ENCODE results near the gene WBP1L.
"Not testable (repeated sequence)": the region's sequence is repeated elsewhere in the genome, so short reads cannot be mapped to it uniquely, and the experiment has no call there.

Gene WBP1L

DNA sequence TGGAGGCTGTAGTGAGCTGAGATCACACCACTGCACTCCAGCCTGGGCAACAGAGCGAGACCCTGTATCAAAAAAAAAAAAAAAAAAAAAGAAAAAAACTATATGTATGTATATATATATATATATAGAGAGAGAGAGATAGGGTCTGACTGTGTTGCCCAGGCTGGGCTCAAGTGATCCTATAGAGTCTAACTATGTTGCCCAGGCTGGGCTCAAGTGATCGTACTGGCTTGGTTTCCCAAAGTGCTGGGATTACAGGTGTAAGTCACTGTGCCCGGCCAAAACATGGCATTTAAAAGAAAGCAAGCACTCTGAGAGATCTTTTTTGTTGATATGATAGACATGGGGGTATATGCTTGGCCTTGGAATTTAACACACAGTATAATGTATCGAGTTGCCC is 73.4 kb downstream of the WBP1L start:
- H3K4me3 ChIP-seq (ENCODE audit: low read length), result no peak overlapping the region

DNA sequence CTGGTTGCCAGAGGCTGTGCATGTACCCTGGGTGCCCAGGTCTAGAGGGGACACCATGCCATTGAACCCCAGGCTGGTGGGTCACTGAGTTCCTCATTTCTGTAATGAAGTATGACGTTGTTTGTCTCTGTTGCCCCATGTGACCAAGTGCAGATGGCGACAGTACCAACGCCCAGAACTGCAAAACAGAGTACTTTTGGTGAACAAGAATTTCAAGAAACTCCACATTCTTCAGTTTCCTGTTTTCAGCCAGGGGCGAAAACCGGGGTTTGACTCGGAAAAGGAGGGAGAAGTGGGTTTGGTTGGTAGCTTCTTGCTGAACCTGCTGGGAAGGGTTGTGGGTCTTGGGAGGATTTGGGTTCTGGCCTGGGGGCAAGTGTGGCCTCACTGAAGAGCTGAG is 75.3 kb downstream of the WBP1L start:
- Histone ChIP-seq H3K9me3 (ENCODE audit: low read length) (no peaks in the 10 kb centered on the region), H3K36me3 (ENCODE audit: insufficient read depth, low read length) (peaks cover 5% of the 10 kb centered on the region), H3K27me3 (ENCODE audit: insufficient read depth, low read length) (no peaks in the 10 kb centered on the region), H3K4me1 (ENCODE audit: insufficient read depth, low read length) (no peaks in the 10 kb centered on the region), H2AFZ (ENCODE audit: low read depth, low read length) (no peak overlapping the region), H3K4me3 (ENCODE audit: low read length) (no peak overlapping the region)

More for the DNA sequence above, 73.4 kb downstream of the WBP1L start:
- peaks cover 23% of the 10 kb centered on the region for H3K36me3 ChIP-seq (ENCODE audit: insufficient read depth, low read length)
- no peaks in the 10 kb centered on the region for H3K27me3 ChIP-seq (ENCODE audit: insufficient read depth, low read length)
- H3K4me1 ChIP-seq (ENCODE audit: insufficient read depth, low read length), result no peaks in the 10 kb centered on the region
- no peaks in the 10 kb centered on the region for H3K9me3 ChIP-seq (ENCODE audit: low read length)
- no peak overlapping the region for H2AFZ ChIP-seq (ENCODE audit: low read depth, low read length)

DNA sequence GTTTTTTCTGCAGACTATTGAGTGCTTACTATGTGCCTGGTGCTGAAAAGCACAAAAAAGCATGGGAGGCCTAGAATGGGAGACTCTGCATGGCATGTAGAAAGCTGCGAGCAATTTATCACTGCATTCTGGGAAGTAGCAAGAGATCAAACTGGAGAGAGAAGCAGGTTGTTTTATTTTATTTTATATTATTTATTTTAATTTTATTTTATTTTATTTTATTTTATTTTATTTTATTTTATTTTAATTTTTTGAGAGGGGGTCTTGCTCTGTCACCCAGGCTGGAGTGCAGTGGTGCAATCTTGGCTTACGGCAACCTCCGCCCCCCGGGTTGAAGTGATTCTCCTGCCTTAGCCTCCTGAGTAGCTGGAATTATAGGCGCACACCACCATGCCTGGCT is 76.3 kb downstream of the WBP1L start:
- H3K4me1 ChIP-seq (ENCODE audit: insufficient read depth, low read length); H3K9me3 ChIP-seq (ENCODE audit: low read length); H3K36me3 ChIP-seq (ENCODE audit: insufficient read depth, low read length); H3K4me3 ChIP-seq (ENCODE audit: low read length); H2AFZ ChIP-seq (ENCODE audit: low read depth, low read length); H3K27me3 ChIP-seq (ENCODE audit: insufficient read depth, low read length): not testable (repeated sequence)

DNA sequence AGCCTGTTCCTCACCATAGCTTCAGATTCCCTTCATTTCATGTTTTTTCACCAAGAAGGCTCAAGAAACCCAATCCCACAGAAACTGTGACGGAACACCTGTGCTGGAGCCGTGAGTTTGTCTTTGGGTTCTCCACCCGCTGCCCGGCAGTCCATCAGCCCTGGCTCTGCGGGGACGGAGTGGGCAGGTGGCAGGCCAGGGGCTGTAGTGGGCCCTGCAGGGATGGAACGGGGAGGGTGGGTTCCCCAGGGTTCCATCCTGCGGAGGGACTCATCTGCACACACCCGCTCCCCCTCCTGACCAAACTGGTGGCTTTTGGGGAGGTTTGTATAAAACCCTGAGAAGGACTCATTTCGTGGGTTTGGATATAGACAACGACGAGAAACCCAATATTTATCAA is 78.5 kb downstream of the WBP1L start:
- no peaks in the 10 kb centered on the region for H3K27me3 ChIP-seq (ENCODE audit: insufficient read depth, low read length)
- peaks cover 6% of the 10 kb centered on the region for H3K9me3 ChIP-seq (ENCODE audit: low read length)
- H3K4me3 ChIP-seq (ENCODE audit: low read length), result no peak overlapping the region
- H3K4me1 ChIP-seq (ENCODE audit: insufficient read depth, low read length), result no peaks in the 10 kb centered on the region
- no peaks in the 10 kb centered on the region for H3K36me3 ChIP-seq (ENCODE audit: insufficient read depth, low read length)
- no peak overlapping the region for H2AFZ ChIP-seq (ENCODE audit: low read depth, low read length)

DNA sequence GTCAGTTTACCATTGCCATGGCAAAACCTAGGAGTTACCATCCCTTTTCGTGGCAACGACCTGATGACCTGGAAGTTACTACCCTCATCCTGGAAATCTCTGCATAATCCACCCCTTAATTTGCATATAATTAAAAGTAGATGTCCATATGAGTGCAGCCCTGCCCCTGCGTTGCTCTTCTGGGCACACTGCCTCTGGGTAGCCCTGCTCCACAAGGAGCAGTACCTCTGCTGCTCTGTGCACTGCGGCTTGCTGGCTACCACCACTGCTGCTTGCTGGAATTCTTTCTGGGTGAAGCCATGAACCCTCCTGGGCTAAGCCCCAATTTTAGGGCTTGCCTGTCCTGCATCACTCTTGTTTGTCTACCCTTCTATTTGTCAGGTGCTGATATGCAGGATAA is 80.9 kb downstream of the WBP1L start:
- Histone ChIP-seq H3K27me3 (ENCODE audit: insufficient read depth, low read length) (no peaks in the 10 kb centered on the region), H3K36me3 (ENCODE audit: insufficient read depth, low read length) (no peaks in the 10 kb centered on the region), H3K4me1 (ENCODE audit: insufficient read depth, low read length) (no peaks in the 10 kb centered on the region), H3K4me3 (ENCODE audit: low read length) (no peak overlapping the region), H2AFZ (ENCODE audit: low read depth, low read length) (no peak overlapping the region), H3K9me3 (ENCODE audit: low read length) (peaks cover 6% of the 10 kb centered on the region)

DNA sequence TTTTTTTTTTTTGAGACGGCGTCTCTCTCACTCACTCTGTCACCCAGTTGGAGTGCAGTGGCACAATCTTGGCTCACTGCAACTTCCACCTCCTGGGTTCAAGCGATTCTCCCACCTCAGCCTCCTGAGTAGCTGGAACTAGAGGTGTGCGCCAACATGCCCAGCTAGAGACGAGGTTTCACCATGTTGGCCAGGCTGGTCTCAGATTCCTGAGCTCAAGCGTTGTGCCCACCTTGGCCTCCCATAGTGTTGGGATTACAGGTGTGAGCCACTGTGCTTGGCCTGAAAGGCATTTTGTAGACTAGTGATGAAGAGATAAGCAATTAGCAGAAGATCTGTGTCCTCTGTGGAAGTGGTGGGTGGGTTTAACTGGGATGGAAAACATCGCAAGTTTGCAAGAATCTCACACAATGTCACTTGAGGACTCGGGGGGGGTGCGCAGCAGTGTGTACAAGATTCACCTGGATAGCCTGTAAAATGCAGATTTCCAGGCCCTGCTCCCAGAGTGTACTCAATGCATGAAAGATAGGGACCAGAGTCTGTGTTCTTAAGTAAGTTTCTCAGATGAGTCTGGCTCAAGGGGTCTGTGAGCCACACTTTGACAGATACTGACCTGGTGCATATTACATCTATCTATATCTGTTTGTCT is 82.5 kb downstream of the WBP1L start:
- no peak overlapping the region for H3K4me3 ChIP-seq (ENCODE audit: low read length)
- H3K9me3 ChIP-seq (ENCODE audit: low read length), result peaks cover 6% of the 10 kb centered on the region
- H2AFZ ChIP-seq (ENCODE audit: low read depth, low read length), result no peak overlapping the region
- no peaks in the 10 kb centered on the region for H3K4me1 ChIP-seq (ENCODE audit: insufficient read depth, low read length)
- H3K36me3 ChIP-seq (ENCODE audit: insufficient read depth, low read length), result no peaks in the 10 kb centered on the region
- no peaks in the 10 kb centered on the region for H3K27me3 ChIP-seq (ENCODE audit: insufficient read depth, low read length)

DNA sequence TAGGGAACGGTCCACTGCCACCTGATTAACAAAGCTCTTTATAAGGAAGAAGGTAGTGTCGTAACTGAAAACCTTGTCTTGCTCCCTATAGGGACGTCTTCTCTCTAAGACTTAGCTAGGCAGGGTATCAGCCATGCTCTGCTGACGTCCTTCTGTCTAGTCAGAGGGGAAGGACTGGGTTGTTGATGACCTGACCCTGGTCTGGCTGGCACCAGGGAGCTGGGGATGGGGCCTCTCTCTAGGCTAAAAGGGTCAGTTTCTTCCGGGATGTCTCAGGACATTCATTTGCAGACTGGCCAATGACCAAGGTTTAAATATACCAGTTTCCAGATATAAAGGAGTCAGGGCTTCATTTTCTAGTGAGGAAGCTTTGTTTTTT is 83.8 kb downstream of the WBP1L start:
- H3K27me3 ChIP-seq (ENCODE audit: insufficient read depth, low read length), result no peaks in the 10 kb centered on the region
- no peaks in the 10 kb centered on the region for H3K36me3 ChIP-seq (ENCODE audit: insufficient read depth, low read length)
- no peaks in the 10 kb centered on the region for H3K4me1 ChIP-seq (ENCODE audit: insufficient read depth, low read length)
- no peak overlapping the region for H3K4me3 ChIP-seq (ENCODE audit: low read length)
- peaks cover 6% of the 10 kb centered on the region for H3K9me3 ChIP-seq (ENCODE audit: low read length)
- no peak overlapping the region for H2AFZ ChIP-seq (ENCODE audit: low read depth, low read length)

DNA sequence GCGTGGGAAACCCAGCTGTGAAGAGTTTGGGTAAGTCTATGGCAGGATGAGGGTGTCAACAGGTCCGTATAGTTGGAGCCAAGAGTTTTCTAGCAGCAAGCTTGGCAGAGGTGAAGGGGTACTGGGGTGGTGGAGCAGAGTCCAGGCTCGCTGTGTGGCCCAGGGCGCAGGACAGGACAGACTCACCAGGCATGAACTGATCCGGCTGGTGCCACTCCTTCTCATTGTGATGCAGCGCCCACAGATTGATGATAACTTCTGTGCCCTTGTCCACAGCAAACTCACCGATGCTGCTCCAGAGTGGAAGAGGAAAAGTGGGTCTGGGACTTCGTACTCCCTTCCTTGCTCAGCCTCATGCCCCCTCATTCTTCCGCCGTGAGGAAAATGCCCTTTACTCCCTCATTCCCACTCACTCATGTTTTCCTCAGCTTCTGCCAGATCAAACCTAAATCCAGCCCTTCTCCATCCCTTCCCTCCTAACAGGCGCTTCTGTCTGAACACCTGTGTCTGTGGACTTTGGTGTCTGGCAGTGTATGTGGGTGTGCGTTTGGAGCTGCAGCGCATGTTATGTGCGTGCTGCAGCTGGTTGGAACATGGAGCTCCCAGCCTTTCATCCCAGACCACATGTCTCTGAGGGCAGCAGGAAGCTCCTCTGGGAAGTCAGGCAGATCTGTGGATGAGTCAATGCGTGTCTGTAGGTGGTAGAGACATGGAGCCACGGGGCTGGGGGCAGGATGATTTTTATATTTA is 87.7 kb downstream of the WBP1L start:
- H3K9me3 ChIP-seq (ENCODE audit: low read length), result no peaks in the 10 kb centered on the region
- H3K27me3 ChIP-seq (ENCODE audit: insufficient read depth, low read length), result no peaks in the 10 kb centered on the region
- no peak overlapping the region for H2AFZ ChIP-seq (ENCODE audit: low read depth, low read length)
- no peaks in the 10 kb centered on the region for H3K4me1 ChIP-seq (ENCODE audit: insufficient read depth, low read length)
- H3K4me3 ChIP-seq (ENCODE audit: low read length), result no peak overlapping the region
- H3K36me3 ChIP-seq (ENCODE audit: insufficient read depth, low read length), result no peaks in the 10 kb centered on the region

DNA sequence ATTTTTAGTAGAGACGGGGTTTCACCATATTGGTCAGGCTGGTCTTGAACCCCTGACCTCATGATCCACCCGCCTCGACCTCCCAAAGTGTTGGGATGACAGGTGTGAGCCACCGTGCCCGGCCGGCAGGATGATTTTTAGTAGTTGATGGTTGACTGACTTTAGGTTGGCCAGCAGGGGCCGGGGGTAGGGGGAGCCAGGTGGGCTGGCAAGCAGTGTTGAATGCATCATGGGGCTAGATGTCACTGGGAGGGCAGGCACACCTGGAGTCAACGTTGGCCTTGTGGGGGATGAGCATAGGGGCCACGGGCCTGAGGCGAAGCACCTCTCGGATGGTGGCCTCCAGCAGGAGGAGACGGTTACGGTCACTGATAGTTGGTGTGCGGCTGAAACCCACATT is 88.5 kb downstream of the WBP1L start:
- H3K36me3 ChIP-seq (ENCODE audit: insufficient read depth, low read length), result no peaks in the 10 kb centered on the region
- H3K4me1 ChIP-seq (ENCODE audit: insufficient read depth, low read length), result no peaks in the 10 kb centered on the region
- H2AFZ ChIP-seq (ENCODE audit: low read depth, low read length), result no peak overlapping the region
- H3K9me3 ChIP-seq (ENCODE audit: low read length), result peaks cover 1% of the 10 kb centered on the region
- no peaks in the 10 kb centered on the region for H3K27me3 ChIP-seq (ENCODE audit: insufficient read depth, low read length)
- no peak overlapping the region for H3K4me3 ChIP-seq (ENCODE audit: low read length)

DNA sequence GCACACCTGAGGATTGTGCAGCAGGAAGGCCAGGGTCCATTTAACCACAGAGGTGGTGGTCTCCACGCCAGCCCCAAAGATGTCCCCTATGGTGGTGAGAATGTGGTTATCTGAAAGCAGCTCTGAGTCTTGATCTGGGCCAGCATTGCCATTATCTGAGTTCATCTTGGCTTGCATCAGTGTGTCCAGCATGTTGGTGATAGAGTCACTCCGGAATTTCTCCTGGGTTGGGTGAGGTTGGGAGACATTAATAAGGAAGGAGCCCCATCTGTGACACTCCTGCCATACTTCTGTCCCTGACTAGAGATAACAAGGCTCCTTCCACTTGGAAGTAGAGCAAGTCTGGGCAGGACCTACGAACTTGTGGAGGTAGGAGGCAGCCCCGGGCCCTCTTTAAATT is 89.2 kb downstream of the WBP1L start:
- Histone ChIP-seq H3K4me3 (ENCODE audit: low read length) (no peak overlapping the region), H3K9me3 (ENCODE audit: low read length) (peaks cover 4% of the 10 kb centered on the region), H3K36me3 (ENCODE audit: insufficient read depth, low read length) (no peaks in the 10 kb centered on the region), H3K27me3 (ENCODE audit: insufficient read depth, low read length) (no peaks in the 10 kb centered on the region), H3K4me1 (ENCODE audit: insufficient read depth, low read length) (no peaks in the 10 kb centered on the region), H2AFZ (ENCODE audit: low read depth, low read length) (no peak overlapping the region)

DNA sequence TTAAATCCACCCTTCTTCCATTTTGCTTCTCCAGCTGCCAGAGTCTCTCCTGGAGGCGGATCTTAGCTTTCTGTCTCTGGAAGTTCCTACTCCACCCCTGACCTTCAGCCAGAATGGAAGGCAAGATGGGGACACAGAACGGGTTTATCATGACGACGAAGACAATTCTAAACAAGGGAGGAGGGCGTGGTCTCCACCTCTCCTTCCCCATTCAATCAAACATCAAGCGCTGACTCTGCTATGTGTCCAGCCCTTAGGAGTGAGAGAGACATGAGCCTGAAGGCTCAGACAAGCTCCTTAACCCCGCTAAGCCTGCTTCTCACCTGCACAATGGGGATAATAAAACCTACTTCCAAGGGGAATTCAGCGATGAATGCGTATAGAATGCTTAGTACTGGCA is 90.4 kb downstream of the WBP1L start:
- peaks cover 4% of the 10 kb centered on the region for H3K9me3 ChIP-seq (ENCODE audit: low read length)
- H3K36me3 ChIP-seq (ENCODE audit: insufficient read depth, low read length), result no peaks in the 10 kb centered on the region
- H3K27me3 ChIP-seq (ENCODE audit: insufficient read depth, low read length), result no peaks in the 10 kb centered on the region
- no peak overlapping the region for H2AFZ ChIP-seq (ENCODE audit: low read depth, low read length)
- H3K4me1 ChIP-seq (ENCODE audit: insufficient read depth, low read length), result no peaks in the 10 kb centered on the region
- H3K4me3 ChIP-seq (ENCODE audit: low read length), result no peak overlapping the region

DNA sequence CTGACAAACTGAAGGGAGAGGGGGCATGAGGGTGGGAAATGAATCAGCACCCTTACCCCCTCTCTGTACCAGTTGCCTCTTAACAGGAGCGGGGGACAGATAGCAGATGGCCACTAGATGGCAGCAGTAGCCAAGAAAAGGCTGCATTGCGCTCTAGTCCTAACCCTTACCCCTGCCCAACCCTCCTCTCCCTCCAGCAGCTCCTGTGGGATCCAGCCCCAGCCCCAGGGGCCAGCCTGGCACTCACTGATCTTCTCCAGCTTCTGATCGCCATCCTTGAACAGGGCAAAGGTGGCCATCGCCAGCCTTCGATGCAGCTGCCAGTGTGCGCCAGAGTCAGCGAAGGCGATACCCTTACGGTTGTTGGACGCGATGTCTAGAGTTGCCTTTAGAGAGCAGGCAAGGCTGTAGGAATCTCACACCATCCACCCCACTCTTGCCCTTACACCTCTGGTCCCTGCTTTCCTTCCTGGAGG is 91.3 kb downstream of the WBP1L start:
- H2AFZ ChIP-seq (ENCODE audit: low read depth, low read length), result no peak overlapping the region
- H3K4me1 ChIP-seq (ENCODE audit: insufficient read depth, low read length), result no peaks in the 10 kb centered on the region
- peaks cover 4% of the 10 kb centered on the region for H3K9me3 ChIP-seq (ENCODE audit: low read length)
- no peak overlapping the region for H3K4me3 ChIP-seq (ENCODE audit: low read length)
- no peaks in the 10 kb centered on the region for H3K27me3 ChIP-seq (ENCODE audit: insufficient read depth, low read length)
- H3K36me3 ChIP-seq (ENCODE audit: insufficient read depth, low read length), result no peaks in the 10 kb centered on the region

DNA sequence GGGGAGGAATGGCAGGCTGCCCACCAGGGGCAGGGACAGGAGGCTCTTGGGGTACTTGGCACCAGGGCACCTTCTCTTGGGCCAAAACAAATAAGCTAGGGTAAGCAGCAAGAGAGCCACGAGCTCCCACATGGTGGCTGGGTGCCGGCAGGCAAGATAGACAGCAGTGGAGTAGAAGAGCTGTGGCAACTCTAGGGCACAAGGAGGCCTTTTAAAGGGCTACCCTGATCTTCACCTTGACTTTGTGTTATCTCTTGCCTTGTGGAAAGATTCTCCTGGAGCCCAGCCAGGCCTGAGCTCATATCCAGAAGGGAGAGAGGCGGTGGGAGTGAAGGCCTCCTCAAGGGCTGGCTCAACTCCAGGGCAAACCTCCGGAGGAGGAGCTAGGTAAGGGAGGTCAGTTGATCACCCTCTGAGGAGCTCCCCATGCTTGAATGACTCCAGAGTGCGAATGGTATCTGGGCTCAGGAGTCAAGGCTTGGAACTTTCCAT is 93.5 kb downstream of the WBP1L start, which contains the start of gene CYP17A1:
Gene CYP17A1, minus strand, starts transcription at position 184 of the 492 bp plus-strand sequence. Its CDS starts 52 bp downstream, at position 132.
- no peak within 1 kb of the TSS for H3K4me3 ChIP-seq (ENCODE audit: low read length)
- no peaks in the 10 kb centered on the region for H3K4me1 ChIP-seq (ENCODE audit: insufficient read depth, low read length)
- H3K9me3 ChIP-seq (ENCODE audit: low read length), result peaks cover 4% of the 10 kb centered on the region
- no peaks in the 10 kb centered on the region for H3K27me3 ChIP-seq (ENCODE audit: insufficient read depth, low read length)
- H2AFZ ChIP-seq (ENCODE audit: low read depth, low read length), result no peak within 1 kb of the TSS
- no peaks in the 10 kb centered on the region for H3K36me3 ChIP-seq (ENCODE audit: insufficient read depth, low read length)

All from neuron (in vitro differentiated cells).